GM12878 (cell line): ENCODE data around the gene TCF25.

ENCODE experiments used
- CTCF ChIP-seq, 3 experiments: IDR thresholded peaks in 2 of 3; conservative IDR thresholded peaks in 1 of 3; 2 replicates each; pipeline ENCODE4 v1.5.1; 2011; ENCODE audit warnings: low read depth in 3 of 3, low read length in 3 of 3, mild to moderate bottlenecking in 3 of 3, control low read depth in 2 of 3, moderate library complexity in 2 of 3, inconsistent platforms in 1 of 3, mixed read lengths in 1 of 3; ENCODE audit not compliant: control insufficient read depth in 2 of 3, insufficient read depth in 1 of 3; ENCODE audit errors: extremely low read depth in 1 of 3
- HSF1 ChIP-seq: fragments of 150-350 bp; IDR thresholded peaks from 2 replicates; pipeline ENCODE4 v1.6.1; 2014; ENCODE audit warnings: mild to moderate bottlenecking, low read depth, low read length
- NR2C2 ChIP-seq: IDR thresholded peaks from 2 replicates; pipeline ENCODE4 v1.6.1; 2011; ENCODE audit warnings: borderline replicate concordance, low read depth; ENCODE audit not compliant: control insufficient read depth, insufficient read length
- SP1 ChIP-seq: IDR thresholded peaks from one replicate; pipeline ENCODE4 v1.6.1; 2011; ENCODE audit warnings: low read depth, low read length
- TCF12 ChIP-seq: IDR thresholded peaks from 2 replicates; pipeline ENCODE4 v1.6.1; 2011; ENCODE audit warnings: low read depth, mild to moderate bottlenecking, low read length
- TCF3 ChIP-seq: IDR thresholded peaks from 2 replicates; pipeline ENCODE4 v1.6.1; 2012; ENCODE audit warnings: low read depth, mild to moderate bottlenecking, low read length, borderline replicate concordance; ENCODE audit not compliant: insufficient read depth
- ZNF274 ChIP-seq: IDR thresholded peaks from one replicate; pipeline ENCODE4 v1.8.0; 2011; ENCODE audit not compliant: insufficient read length, insufficient read depth

- TF ChIP-seq TCF12 (no peak), CTCF (IDR thresholded peaks at IDR 0.05 in 2 of 3, conservative IDR thresholded peaks at IDR 0.05 in 1 of 3; ENCODE audit: control insufficient read depth in 2 of 3, extremely low read depth in 1 of 3, insufficient read depth in 1 of 3, low read depth in 3 of 3, low read length in 3 of 3) (no peak), SP1 (no peak), NR2C2 (no peak), TCF3 (no peak), HSF1 (no peak), ZNF274 (no peak)
These were observed 81.1 kb downstream of the TCF25 start for GRCh38 chr16:89954462-89954861.
